HG03575 (cell line): ENCODE measurements around the gene IGFL4.

Experiments used
- ATAC-seq: cut with Tn5 transposase; IDR thresholded peaks from one replicate; pipeline ENCODE4 v1.9.1; 2021; ENCODE audit not compliant: unreplicated experiment, insufficient number of reproducible peaks, low FRiP score; ENCODE audit errors: extremely low read depth

Gene IGFL4

GRCh38 chr19:46066471-46066870, 25.7 kb upstream of the IGFL4 start:
- ATAC-seq: no peak

GRCh38 chr19:46065486-46066071, 24.8 kb upstream of the IGFL4 start:
- ATAC-seq: no peak

GRCh38 chr19:46063201-46063600, 22.4 kb upstream of the IGFL4 start:
- ATAC-seq: no peak

- ATAC-seq: no peak
Measured at GRCh38 chr19:46060012-46060411, 19.2 kb upstream of the IGFL4 start.

GRCh38 chr19:46058778-46059177, 18.0 kb upstream of the IGFL4 start:
- ATAC-seq: no peak

- ATAC-seq: no peak
Measured at GRCh38 chr19:46056536-46056935, 15.7 kb upstream of the IGFL4 start.

- ATAC-seq: no peak
Measured at GRCh38 chr19:46052896-46053295, 12.1 kb upstream of the IGFL4 start.

GRCh38 chr19:46049597-46049996, 8.8 kb upstream of the IGFL4 start:
- no peak for ATAC-seq

- no peak for ATAC-seq
Measured at GRCh38 chr19:46043519-46043918, 2.7 kb upstream of the IGFL4 start.

GRCh38 chr19:46042252-46042883, 1.6 kb upstream of the IGFL4 start:
- ATAC-seq: no peak

GRCh38 chr19:46040125-46040524, 677 bp downstream of the IGFL4 start:
- no peak for ATAC-seq

- no peak for ATAC-seq
Measured at GRCh38 chr19:46036744-46037128, 4.1 kb downstream of the IGFL4 start.

GRCh38 chr19:46035986-46036743, 4.6 kb downstream of the IGFL4 start:
- ATAC-seq: no peak

- no peak for ATAC-seq
Measured at GRCh38 chr19:46035546-46035945, 5.3 kb downstream of the IGFL4 start.

- ATAC-seq: no peak
Measured at GRCh38 chr19:46033401-46033800, 7.4 kb downstream of the IGFL4 start.

GRCh38 chr19:46032597-46033025, 8.2 kb downstream of the IGFL4 start:
- no peak for ATAC-seq

- ATAC-seq: no peak
Measured at GRCh38 chr19:46031781-46032596, 8.8 kb downstream of the IGFL4 start.

- ATAC-seq: no peak
Measured at GRCh38 chr19:46030812-46031550, 9.8 kb downstream of the IGFL4 start.

- ATAC-seq: no peak
Measured at GRCh38 chr19:46025835-46026234, 15.0 kb downstream of the IGFL4 start.
